ENCODE data around the gene MRPL27.
"Not testable (repeated sequence)": the region's sequence is repeated elsewhere in the genome, so short reads cannot be mapped to it uniquely, and the experiment has no call there.

Gene MRPL27

GRCh38 chr17:50372758-50373556 is at the start of gene MRPL27, which contains the start of gene EME1:
Gene MRPL27 (minus strand): TSS chr17:50373184. CDS start chr17:50373170, 14 bp downstream.
Gene EME1 (plus strand): TSS chr17:50373229. CDS start chr17:50375209, 1,980 bp downstream.
- H3K4me3 ChIP-seq (ENCODE audit: low read depth, low read length): peak within 1 kb of the TSS; percentile 95
- TF ChIP-seq, protein P1, sequence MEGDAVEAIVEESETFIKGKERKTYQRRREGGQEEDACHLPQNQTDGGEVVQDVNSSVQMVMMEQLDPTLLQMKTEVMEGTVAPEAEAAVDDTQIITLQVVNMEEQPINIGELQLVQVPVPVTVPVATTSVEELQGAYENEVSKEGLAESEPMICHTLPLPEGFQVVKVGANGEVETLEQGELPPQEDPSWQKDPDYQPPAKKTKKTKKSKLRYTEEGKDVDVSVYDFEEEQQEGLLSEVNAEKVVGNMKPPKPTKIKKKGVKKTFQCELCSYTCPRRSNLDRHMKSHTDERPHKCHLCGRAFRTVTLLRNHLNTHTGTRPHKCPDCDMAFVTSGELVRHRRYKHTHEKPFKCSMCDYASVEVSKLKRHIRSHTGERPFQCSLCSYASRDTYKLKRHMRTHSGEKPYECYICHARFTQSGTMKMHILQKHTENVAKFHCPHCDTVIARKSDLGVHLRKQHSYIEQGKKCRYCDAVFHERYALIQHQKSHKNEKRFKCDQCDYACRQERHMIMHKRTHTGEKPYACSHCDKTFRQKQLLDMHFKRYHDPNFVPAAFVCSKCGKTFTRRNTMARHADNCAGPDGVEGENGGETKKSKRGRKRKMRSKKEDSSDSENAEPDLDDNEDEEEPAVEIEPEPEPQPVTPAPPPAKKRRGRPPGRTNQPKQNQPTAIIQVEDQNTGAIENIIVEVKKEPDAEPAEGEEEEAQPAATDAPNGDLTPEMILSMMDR (IDR thresholded peaks at IDR 0.05): no peak
- H3K79me2 ChIP-seq: peaks cover 13% of the 10 kb centered on the region
- H3K36me3 ChIP-seq (ENCODE audit: control insufficient read depth, insufficient read depth, low read length): no peaks in the 10 kb centered on the region
- peak within 1 kb of the TSS; percentile 38 for H3K9ac ChIP-seq
- H3K27ac ChIP-seq: peak within 1 kb of the TSS; percentile 96
- H3K4me2 ChIP-seq (ENCODE audit: low read length): peak within 1 kb of the TSS; percentile 84
- no peaks in the 10 kb centered on the region for H3K27me3 ChIP-seq (ENCODE audit: control insufficient read depth, insufficient read depth, low read length)
- H3K4me1 ChIP-seq: peaks cover 15% of the 10 kb centered on the region
- H3K9me3 ChIP-seq (ENCODE audit: control insufficient read depth, low read length): no peaks in the 10 kb centered on the region
- peak within 1 kb of the TSS; percentile 94 for H2AFZ ChIP-seq

- no peak overlapping the region for H3K4me2 ChIP-seq (ENCODE audit: low read length)
- no peak overlapping the region for H2AFZ ChIP-seq
- H3K27ac ChIP-seq: no peak overlapping the region
- peaks cover 18% of the 10 kb centered on the region for H3K4me1 ChIP-seq
- no peaks in the 10 kb centered on the region for H3K79me2 ChIP-seq
- no peak overlapping the region for H3K4me3 ChIP-seq (ENCODE audit: low read depth, low read length)
- no peaks in the 10 kb centered on the region for H3K27me3 ChIP-seq (ENCODE audit: control insufficient read depth, insufficient read depth, low read length)
- H3K9me3 ChIP-seq (ENCODE audit: control insufficient read depth, low read length): no peaks in the 10 kb centered on the region
- TF ChIP-seq, protein P1 (IDR thresholded peaks at IDR 0.05): no peak
- no peaks in the 10 kb centered on the region for H3K36me3 ChIP-seq (ENCODE audit: control insufficient read depth, insufficient read depth, low read length)
- H3K9ac ChIP-seq: no peak overlapping the region
Observed at GRCh38 chr17:50422738-50423137, 49.8 kb upstream of the MRPL27 start.

DNA sequence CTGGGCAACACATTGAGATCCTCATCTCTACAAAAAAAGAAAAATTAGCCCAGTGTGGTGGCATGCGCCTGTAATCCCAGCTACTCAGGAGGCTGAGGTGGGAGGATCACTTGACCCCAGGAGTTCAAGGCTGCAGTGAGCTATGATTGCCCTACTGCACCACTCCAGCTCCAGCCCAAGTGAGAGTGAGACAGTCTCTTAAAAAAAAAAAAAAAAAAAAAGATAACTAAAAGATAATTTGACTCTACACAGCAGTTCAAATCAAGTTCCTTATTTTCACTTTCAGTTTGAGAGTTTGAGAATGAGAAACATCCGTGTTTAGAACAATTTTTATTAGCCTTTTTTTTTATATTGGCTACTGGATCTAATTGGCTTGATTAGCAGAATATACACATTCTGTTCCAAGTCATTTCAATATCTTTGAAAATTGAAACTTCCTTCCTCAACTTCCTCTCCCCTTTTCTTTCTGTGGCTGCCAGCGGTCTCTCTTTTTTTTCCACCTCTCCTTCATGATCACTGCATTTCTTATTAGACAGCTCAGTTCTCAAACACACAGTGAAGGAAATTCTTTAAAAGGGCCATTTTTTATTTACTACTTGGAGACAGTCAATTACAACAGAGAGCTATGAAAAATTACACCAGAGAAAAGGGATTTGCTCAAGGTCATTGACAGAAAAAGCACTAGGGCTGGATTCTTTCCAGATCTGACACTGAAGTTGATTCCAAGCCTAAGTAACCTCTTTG is 48.5 kb upstream of the MRPL27 start:
- H2AFZ ChIP-seq: peak overlapping the region; percentile 63
- H3K4me2 ChIP-seq (ENCODE audit: low read length): peak overlapping the region; percentile 66
- H3K27me3 ChIP-seq (ENCODE audit: control insufficient read depth, insufficient read depth, low read length): no peaks in the 10 kb centered on the region
- no peaks in the 10 kb centered on the region for H3K9me3 ChIP-seq (ENCODE audit: control insufficient read depth, low read length)
- no peaks in the 10 kb centered on the region for H3K79me2 ChIP-seq
- H3K36me3 ChIP-seq (ENCODE audit: control insufficient read depth, insufficient read depth, low read length): no peaks in the 10 kb centered on the region
- peak overlapping the region; percentile 43 for H3K4me3 ChIP-seq (ENCODE audit: low read depth, low read length)
- H3K27ac ChIP-seq: peak overlapping the region; percentile 65
- TF ChIP-seq, protein P1 (IDR thresholded peaks at IDR 0.05): no peak
- no peak overlapping the region for H3K9ac ChIP-seq
- H3K4me1 ChIP-seq: peaks cover 7% of the 10 kb centered on the region

DNA sequence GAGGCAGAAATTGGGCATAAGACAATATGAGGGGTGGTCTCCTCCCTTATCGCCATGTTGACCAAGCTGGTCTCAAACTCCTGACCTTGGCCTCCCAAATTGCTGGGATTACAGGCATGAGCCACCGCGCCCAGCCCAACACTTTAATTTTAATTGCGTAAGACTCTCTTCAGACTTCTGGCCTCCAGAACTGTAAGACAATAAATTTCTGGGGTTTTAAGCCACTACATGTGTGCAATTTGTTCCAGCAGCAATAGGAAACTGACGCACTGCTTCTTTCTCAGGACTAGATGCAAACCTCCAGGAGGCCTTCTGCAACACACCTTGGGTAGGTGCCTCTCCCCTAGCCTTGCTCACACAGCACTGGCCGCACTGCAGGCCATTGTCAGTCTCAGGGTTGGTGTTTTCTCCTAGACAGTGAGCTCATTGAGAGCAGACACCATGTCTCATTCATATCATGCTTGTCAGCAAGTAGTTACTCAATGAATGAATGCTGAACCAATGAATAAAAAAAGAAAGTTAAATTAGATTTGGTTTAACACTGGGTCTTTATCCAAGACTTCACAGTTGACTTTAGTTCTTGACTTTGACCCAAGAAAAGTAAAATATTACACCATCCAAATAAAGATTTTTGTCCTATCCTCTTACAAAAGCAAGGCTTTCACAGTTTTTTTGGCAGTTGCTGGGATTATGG is 47.6 kb upstream of the MRPL27 start:
- no peaks in the 10 kb centered on the region for H3K9me3 ChIP-seq (ENCODE audit: control insufficient read depth, low read length)

DNA sequence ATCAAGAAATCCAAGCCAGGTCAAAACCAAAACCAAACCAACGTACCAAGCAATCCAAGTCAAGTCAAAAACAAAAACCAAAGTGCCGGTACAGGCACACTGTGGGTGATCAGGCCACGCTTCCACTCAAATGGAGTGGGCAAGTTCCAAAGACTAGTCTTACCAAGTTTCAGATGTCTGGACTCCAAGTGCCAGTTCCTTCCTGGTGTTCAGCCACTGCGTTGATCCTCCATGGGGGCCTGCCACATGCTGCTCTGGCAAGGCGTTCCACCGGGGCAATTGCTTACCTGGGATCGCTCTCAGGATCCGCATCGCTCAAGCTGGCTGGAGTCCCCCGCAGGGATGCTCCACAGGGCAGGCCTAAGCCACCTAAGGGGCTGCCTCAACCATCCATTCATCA is 46.6 kb upstream of the MRPL27 start:
- not testable (repeated sequence) for H3K4me1 ChIP-seq; H3K4me2 ChIP-seq (ENCODE audit: low read length); H3K9ac ChIP-seq; H3K36me3 ChIP-seq (ENCODE audit: control insufficient read depth, insufficient read depth, low read length); H2AFZ ChIP-seq; H3K27me3 ChIP-seq (ENCODE audit: control insufficient read depth, insufficient read depth, low read length); H3K4me3 ChIP-seq (ENCODE audit: low read depth, low read length); H3K9me3 ChIP-seq (ENCODE audit: control insufficient read depth, low read length); H3K27ac ChIP-seq; H3K79me2 ChIP-seq

More for the DNA sequence above, 47.6 kb upstream of the MRPL27 start:
- H3K9ac ChIP-seq: no peak overlapping the region
- H3K36me3 ChIP-seq (ENCODE audit: control insufficient read depth, insufficient read depth, low read length): no peaks in the 10 kb centered on the region
- no peak overlapping the region for H3K4me3 ChIP-seq (ENCODE audit: low read depth, low read length)
- H3K79me2 ChIP-seq: no peaks in the 10 kb centered on the region
- TF ChIP-seq, protein P1 (IDR thresholded peaks at IDR 0.05): no peak
- H3K4me2 ChIP-seq (ENCODE audit: low read length): no peak overlapping the region
- H2AFZ ChIP-seq: peak overlapping the region; percentile 63
- H3K27ac ChIP-seq: no peak overlapping the region
- no peaks in the 10 kb centered on the region for H3K27me3 ChIP-seq (ENCODE audit: control insufficient read depth, insufficient read depth, low read length)
- H3K4me1 ChIP-seq: peaks cover 5% of the 10 kb centered on the region

Data from parathyroid adenoma (tissue), 2 donors.